A673 (cell line): ENCODE data around the gene ATXN1L. TPM values are rescaled to one million over a fixed set of nuclear protein-coding genes. Genes with fewer than 3 reads are reported as not detected.
"Not testable (repeated sequence)": the region's sequence is repeated elsewhere in the genome, so short reads cannot be mapped to it uniquely, and the experiment has no call there.

Experiments
- BruUV-seq: library from RNA; stranded (reverse); fragments of 400-500 nt; replicated peaks from 2 replicates; lab custom pipeline; 2021; lab: Mats Ljungman, UMichigan
- CTCF ChIA-PET: fragments of 300-600 bp; sonication (Branson Sonifier 250); formaldehyde crosslinking; loops from one replicate; lab custom pipeline; 2022; ENCODE audit warnings: antibody characterized with exemption; lab: Charles Lee
- POLR2A ChIA-PET: fragments of 300-600 bp; sonication (Branson Sonifier 250); formaldehyde crosslinking; loops from one replicate; lab custom pipeline; 2022; ENCODE audit warnings: antibody characterized with exemption; ENCODE audit not compliant: low non-redundant PET; lab: Charles Lee
- DNase-seq: peaks from one replicate; pipeline ENCODE4 v3.0.0-alpha.2; 2015; ENCODE audit warnings: low spot score
- H3K27ac ChIP-seq: fragments of 200-600 bp; sonication (generic); 2 replicates; pipeline ENCODE4 v1.5.1; 2016; ENCODE audit warnings: mixed run types, low read depth, mild to moderate bottlenecking, mixed read lengths, antibody characterized with exemption, low read length; ENCODE audit not compliant: poor library complexity, severe bottlenecking
- H3K27me3 ChIP-seq: fragments of 200-600 bp; sonication (generic); replicated peaks from 2 replicates; pipeline ENCODE4 v1.6.1; 2017; ENCODE audit warnings: mixed run types, low read depth, mild to moderate bottlenecking, mixed read lengths, antibody characterized with exemption, low read length; ENCODE audit not compliant: insufficient read depth, poor library complexity
- H3K36me3 ChIP-seq: fragments of 200-600 bp; sonication (generic); 2 replicates; pipeline ENCODE4 v1.6.1; 2016; ENCODE audit warnings: mixed run types, mild to moderate bottlenecking, mixed read lengths, antibody characterized with exemption, low read length; ENCODE audit not compliant: insufficient read depth, poor library complexity, severe bottlenecking
- H3K4me1 ChIP-seq: fragments of 200-600 bp; sonication (generic); 2 replicates; pipeline ENCODE4 v1.6.1; 2017; ENCODE audit warnings: mixed run types, mild to moderate bottlenecking, mixed read lengths, antibody characterized with exemption, low read length; ENCODE audit not compliant: insufficient read depth, poor library complexity, severe bottlenecking
- H3K4me3 ChIP-seq: fragments of 200-600 bp; sonication (generic); 2 replicates; pipeline ENCODE4 v1.5.1; 2016; ENCODE audit warnings: low read depth, mixed run types, mild to moderate bottlenecking, mixed read lengths, low read length; ENCODE audit not compliant: poor library complexity, severe bottlenecking
- H3K9me3 ChIP-seq: fragments of 200-600 bp; sonication (generic); 2 replicates; pipeline ENCODE4 v1.6.1; 2016; ENCODE audit warnings: mixed run types, low read depth, mild to moderate bottlenecking, mixed read lengths, antibody characterized with exemption, low read length; ENCODE audit not compliant: poor library complexity, severe bottlenecking
- CTCF ChIP-seq: fragments of 300-800, 200-600 bp; sonication (generic); conservative IDR thresholded peaks from 2 replicates; pipeline ENCODE4 v1.5.1; 2017; ENCODE audit warnings: low read depth, mild to moderate bottlenecking, antibody characterized with exemption, low read length, moderate library complexity, mixed read lengths
- EZH2 ChIP-seq: fragments of 200-600 bp; sonication (generic); IDR thresholded peaks from 2 replicates; pipeline ENCODE4 v1.6.1; 2017; ENCODE audit warnings: borderline replicate concordance, low read depth, mild to moderate bottlenecking, mixed read lengths, antibody characterized with exemption, low read length; ENCODE audit not compliant: poor library complexity, severe bottlenecking
- intact Hi-C: fragments of 100-400 bp; cut with micrococcal nuclease; formaldehyde crosslinking; loops from one replicate; pipeline ENCODE4 v1.10.0; 2022; ENCODE audit not compliant: unreplicated experiment
- total RNA-seq: library from RNA; stranded (reverse); gene quantifications from 2 replicates; pipeline ENCODE4 v1.2.3, GENCODE V29; 2021

Gene ATXN1L
- total RNA-seq, 1 experiment from 2014 or later, result 26.6 TPM

DNA sequence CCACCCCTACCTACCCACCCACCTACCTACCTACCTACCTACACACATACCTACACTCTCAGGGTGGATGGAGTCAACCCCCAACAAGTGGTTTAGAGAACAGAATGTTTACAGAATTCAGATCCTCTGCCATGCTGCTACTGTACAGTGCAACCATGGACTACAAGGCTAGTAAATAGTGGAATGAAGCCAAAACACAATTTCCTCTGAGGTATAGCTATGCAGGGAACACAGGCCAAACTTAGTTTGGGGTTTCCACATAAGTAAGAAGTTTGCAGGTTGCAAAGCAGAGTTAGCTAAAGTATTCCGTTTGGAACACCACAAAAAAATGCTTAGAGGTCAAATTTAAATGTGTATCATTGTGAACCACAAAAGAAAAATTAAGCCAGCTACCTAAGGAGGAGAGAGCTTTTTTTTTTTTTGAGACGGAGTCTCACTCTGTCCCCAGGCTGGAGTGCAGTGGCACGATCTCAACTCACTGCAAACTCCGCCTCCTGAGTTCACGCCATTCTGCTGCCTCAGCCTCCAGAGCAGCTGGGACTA lies 34.4 kb upstream of the ATXN1L start:
- Histone ChIP-seq H3K9me3 (no peaks in the 10 kb centered on the region), H3K27ac (no peak overlapping the region), H3K4me3 (no peak overlapping the region), H3K4me1 (peaks cover 10% of the 10 kb centered on the region), H3K27me3 (no peaks in the 10 kb centered on the region), H3K36me3 (no peaks in the 10 kb centered on the region)
- intact Hi-C loops, result no loop called here
- no peak for DNase-seq
- ChIA-PET CTCF (no interaction called here), POLR2A (interaction anchor here (0.6 kb wide), 1 partner anchor 72 kb away, joined by 3 read pairs; no protein-coding TSS in a partner anchor)
- BruUV-seq, result no TSS peak
- TF ChIP-seq EZH2 (no peak), CTCF (no peak)

DNA sequence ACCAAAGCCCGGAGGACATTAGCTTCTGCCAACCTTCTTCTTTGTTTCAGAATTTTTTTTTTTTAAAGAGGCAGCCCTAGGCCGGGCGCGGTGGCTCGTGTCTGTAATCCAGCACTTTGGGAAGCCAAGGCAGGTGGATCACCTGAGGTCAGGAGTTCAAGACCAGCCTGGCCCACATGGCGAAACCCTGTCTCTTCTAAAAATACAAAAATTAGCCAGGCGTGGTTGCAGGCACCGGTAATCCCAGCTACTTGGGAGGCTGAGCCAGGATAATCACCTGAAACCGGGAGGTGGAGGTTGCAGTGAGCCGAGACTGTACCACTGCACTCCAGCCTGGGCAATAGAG lies 28.6 kb upstream of the ATXN1L start:
- H3K9me3 ChIP-seq, H3K4me1 ChIP-seq, intact Hi-C loops, BruUV-seq, POLR2A ChIA-PET, H3K4me3 ChIP-seq, DNase-seq, H3K36me3 ChIP-seq, H3K27ac ChIP-seq, H3K27me3 ChIP-seq, CTCF ChIA-PET: not testable (repeated sequence)

GRCh38 chr16:71826533-71827017 lies 19.2 kb upstream of the ATXN1L start:
- TF ChIP-seq CTCF, result no peak
- no peak for TF ChIP-seq EZH2
- DNase-seq, result no peak
- ChIA-PET POLR2A (no interaction called here), CTCF (no interaction called here)
- no peak overlapping the region for H3K4me3 ChIP-seq
- H3K27ac ChIP-seq, result no peak overlapping the region
- no peaks in the 10 kb centered on the region for H3K27me3 ChIP-seq
- no peaks in the 10 kb centered on the region for H3K36me3 ChIP-seq
- intact Hi-C loops, result no loop called here
- no TSS peak for BruUV-seq
- no peaks in the 10 kb centered on the region for H3K9me3 ChIP-seq
- no peaks in the 10 kb centered on the region for H3K4me1 ChIP-seq

DNA sequence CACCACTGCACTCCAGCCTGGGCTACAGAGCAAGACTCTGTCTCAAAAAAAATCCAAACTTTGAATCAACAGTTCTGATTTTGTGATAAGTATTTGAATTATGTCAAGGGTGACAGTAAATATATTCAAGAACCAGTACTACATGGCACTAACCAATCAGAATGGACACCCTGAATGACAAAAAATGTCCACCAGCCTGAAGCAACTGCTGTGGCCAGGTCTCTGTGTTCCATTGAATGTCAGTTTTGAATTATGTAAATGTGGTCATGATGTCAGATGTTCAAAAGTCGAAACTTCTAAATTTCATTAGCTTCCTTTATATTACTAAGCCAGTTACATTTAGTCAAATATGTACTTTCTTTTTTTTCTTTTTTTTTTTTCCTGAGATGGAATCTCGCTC lies 15.4 kb upstream of the ATXN1L start:
- no TSS peak for BruUV-seq
- Histone ChIP-seq H3K9me3 (no peaks in the 10 kb centered on the region), H3K4me1 (no peaks in the 10 kb centered on the region), H3K4me3 (no peak overlapping the region), H3K27ac (no peak overlapping the region), H3K27me3 (no peaks in the 10 kb centered on the region), H3K36me3 (no peaks in the 10 kb centered on the region)
- intact Hi-C loops, result no loop called here
- no peak for DNase-seq
- TF ChIP-seq EZH2 (no peak), CTCF (no peak)
- ChIA-PET POLR2A (no interaction called here), CTCF (no interaction called here)

- H3K4me3 ChIP-seq, H3K27ac ChIP-seq, H3K9me3 ChIP-seq, H3K36me3 ChIP-seq, H3K4me1 ChIP-seq, H3K27me3 ChIP-seq, BruUV-seq, DNase-seq, POLR2A ChIA-PET, intact Hi-C loops, CTCF ChIA-PET: not testable (repeated sequence)
These were observed 14.1 kb upstream of the ATXN1L start for GRCh38 chr16:71831698-71832097.
